Esophagus squamous epithelium (tissue), 5 donors: Measurements from ENCODE around the gene OR5B3. TPM values are rescaled to one million over a fixed set of nuclear protein-coding genes. Genes with fewer than 3 reads are reported as not detected.

Source experiments
- DNase-seq: peaks from one replicate; lab custom pipeline; 2025; lab: John Stamatoyannopoulos, UW
- H3K27ac ChIP-seq, 4 donors: fragments of 200-600 bp; sonication (generic); one replicate each; pipeline ENCODE4 v1.5.1; 2016 to 2019; ENCODE audit warnings: mild to moderate bottlenecking in 1 of 4
- H3K27me3 ChIP-seq, 4 donors: fragments of 200-600 bp; sonication (generic); 1 replicate in 3 of 4; 2 replicates in 1 of 4; pipeline versions ENCODE4 v1.5.1 to v1.6.0; 2017 to 2021; ENCODE audit warnings: antibody characterized with exemption in 1 of 4
- H3K36me3 ChIP-seq, 3 donors: fragments of 200-600 bp; sonication (generic); one replicate each; pipeline ENCODE4 v1.5.1; 2016 to 2019
- H3K4me1 ChIP-seq, 3 donors: fragments of 200-600 bp; sonication (generic); one replicate each; pipeline ENCODE4 v1.5.1; 2017 to 2019
- H3K4me3 ChIP-seq, 4 donors: fragments of 200-600 bp; sonication (generic); 1 replicate in 3 of 4; 2 replicates in 1 of 4; pipeline ENCODE4 v1.5.1; 2016 to 2019; ENCODE audit warnings: mild to moderate bottlenecking in 2 of 4, moderate library complexity in 1 of 4
- H3K9me3 ChIP-seq, 3 donors: fragments of 200-600 bp; sonication (generic); one replicate each; pipeline ENCODE4 v1.5.1; 2016 to 2019
- CTCF ChIP-seq, 6 experiments: fragments of 450-650 bp in 4 of 6; fragments of 200-600 bp in 2 of 6; sonication (generic) in 2 of 6; IDR thresholded peaks; one replicate each; pipeline ENCODE4 v1.5.1; 2016 to 2019; ENCODE audit warnings: antibody characterized with exemption in 6 of 6, mild to moderate bottlenecking in 4 of 6, moderate library complexity in 4 of 6
- POLR2A ChIP-seq, 4 donors: fragments of 450-650 bp; IDR thresholded peaks; one replicate each; pipeline ENCODE4 v1.6.1; 2017; ENCODE audit warnings: antibody characterized with exemption in 4 of 4, mild to moderate bottlenecking in 4 of 4, moderate library complexity in 3 of 4
- WGBS, 2 donors: methylation state at CpG; one replicate each; pipeline ENCODE4 v1.1.5; 2018; 5-methylcytosine and 5-hydroxymethylcytosine counted together
- intact Hi-C: fragments of 100-400 bp; cut with DNase I; formaldehyde crosslinking; loops from one replicate; pipeline ENCODE4 v1.15.0; 2022
- total RNA-seq, 4 donors: library from RNA; depleted of rRNA; stranded (reverse); fragments of >200 nt; gene quantifications; one replicate each; pipeline ENCODE4 v1.1.0, GENCODE V29; 2016
- donor health status: DM: yes; HTN: yes; CAD: no.

The OR5B3 gene
- total RNA-seq, result not detected

- WGBS, 2 donors, result 61 to 85% methylated on average over 1 of the region's 1 CpG
- no peaks in the 10 kb centered on the region for H3K36me3 ChIP-seq
- DNase-seq, result no peak
- no peaks in the 10 kb centered on the region for H3K4me1 ChIP-seq
- no peak within 1 kb of the TSS for H3K27ac ChIP-seq
- no peaks in the 10 kb centered on the region for H3K27me3 ChIP-seq
- intact Hi-C loops, result no loop called here
- TF ChIP-seq POLR2A (IDR thresholded peaks at IDR 0.05) (no peak), CTCF (IDR thresholded peaks at IDR 0.05) (no peak)
- H3K4me3 ChIP-seq, result no peak within 1 kb of the TSS
- peaks cover 0 to 17% (median 5%) of the 10 kb centered on the region in 3 donors for H3K9me3 ChIP-seq
These were observed at the start of gene OR5B3 for GRCh38 chr11:58406774-58407173. TSS of gene OR5B3 (minus strand) at chr11:58406874. CDS start at chr11:58403409, 3,465 bp downstream.

- no peak for DNase-seq
- Histone ChIP-seq H3K27me3 (no peaks in the 10 kb centered on the region), H3K27ac (no peak overlapping the region), H3K4me1 (no peaks in the 10 kb centered on the region), H3K9me3 (peaks cover 0 to 3% (median 0%) of the 10 kb centered on the region in 3 donors), H3K4me3 (no peak overlapping the region), H3K36me3 (no peaks in the 10 kb centered on the region)
- WGBS, 2 donors, result 32 to 36% methylated on average over 3 of the region's 3 CpGs
- TF ChIP-seq CTCF (IDR thresholded peaks at IDR 0.05), result no peak
- TF ChIP-seq POLR2A (IDR thresholded peaks at IDR 0.05), result no peak
- intact Hi-C loops, result no loop called here
These were observed 44.9 kb upstream of the OR5B3 start for GRCh38 chr11:58451585-58451984.

- DNase-seq, result no peak
- Histone ChIP-seq H3K27me3 (no peaks in the 10 kb centered on the region), H3K4me1 (no peaks in the 10 kb centered on the region), H3K9me3 (peaks cover 0 to 13% (median 0%) of the 10 kb centered on the region in 3 donors), H3K36me3 (no peaks in the 10 kb centered on the region), H3K4me3 (no peak overlapping the region), H3K27ac (no peak overlapping the region)
- TF ChIP-seq CTCF (IDR thresholded peaks at IDR 0.05) (no peak), POLR2A (IDR thresholded peaks at IDR 0.05) (no peak)
- WGBS, 2 donors, result 33 to 80% methylated on average over 2 to 4 of the region's 6 CpGs
- intact Hi-C loops, result no loop called here
These were observed 39.6 kb upstream of the OR5B3 start for GRCh38 chr11:58446294-58446693.

GRCh38 chr11:58444300-58444699 is 37.6 kb upstream of the OR5B3 start:
- no peaks in the 10 kb centered on the region for H3K36me3 ChIP-seq
- 79 to 82% methylated on average over 1 to 2 of the region's 2 CpGs for WGBS, 2 donors
- H3K9me3 ChIP-seq, result peaks cover 0 to 13% (median 0%) of the 10 kb centered on the region in 3 donors
- no peaks in the 10 kb centered on the region for H3K4me1 ChIP-seq
- DNase-seq, result no peak
- H3K27me3 ChIP-seq, result no peaks in the 10 kb centered on the region
- H3K4me3 ChIP-seq, result no peak overlapping the region
- TF ChIP-seq CTCF (IDR thresholded peaks at IDR 0.05) (no peak), POLR2A (IDR thresholded peaks at IDR 0.05) (no peak)
- no peak overlapping the region for H3K27ac ChIP-seq
- intact Hi-C loops, result no loop called here

GRCh38 chr11:58442136-58442535 is 35.5 kb upstream of the OR5B3 start, which contains the start of gene OR5B12:
TSS of gene OR5B12 (minus strand) at chr11:58442236. CDS start at chr11:58440151, 2,085 bp downstream.
- Histone ChIP-seq H3K27ac (no peak within 1 kb of the TSS), H3K4me3 (no peak within 1 kb of the TSS), H3K9me3 (peaks cover 0 to 13% (median 0%) of the 10 kb centered on the region in 3 donors), H3K4me1 (no peaks in the 10 kb centered on the region), H3K27me3 (no peaks in the 10 kb centered on the region), H3K36me3 (no peaks in the 10 kb centered on the region)
- no peak for TF ChIP-seq POLR2A (IDR thresholded peaks at IDR 0.05)
- no peak for TF ChIP-seq CTCF (IDR thresholded peaks at IDR 0.05)
- DNase-seq, result no peak
- intact Hi-C loops, result no loop called here
- 67 to 89% methylated on average over 1 of the region's 1 CpG for WGBS, 2 donors
